HG03139 (cell line): Measurements from ENCODE around the gene SEC23A.
"Not testable (repeated sequence)": the region's sequence is repeated elsewhere in the genome, so short reads cannot be mapped to it uniquely, and the experiment has no call there.

Experiments used
- ATAC-seq: cut with Tn5 transposase; IDR thresholded peaks from one replicate; pipeline ENCODE4 v1.9.1; 2021; ENCODE audit not compliant: unreplicated experiment

The SEC23A gene

DNA sequence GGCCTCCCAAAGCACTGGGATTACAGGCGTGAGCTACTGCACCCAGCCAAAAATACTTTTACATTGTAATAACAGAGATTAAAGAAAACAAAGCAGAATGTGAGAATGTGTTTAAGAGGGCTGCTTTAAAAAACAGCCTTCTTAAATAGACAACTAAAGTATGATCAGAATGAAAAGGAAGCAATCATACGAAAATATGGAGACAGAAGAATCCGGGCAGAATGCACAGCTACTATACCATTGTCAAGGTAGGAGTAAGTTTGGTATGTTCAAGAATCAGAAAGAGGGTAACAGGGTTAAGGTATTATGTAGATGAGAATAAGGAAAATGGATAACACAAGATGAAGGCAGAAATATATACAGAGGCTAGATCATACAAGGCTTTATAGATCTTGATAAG is 8.5 kb downstream of the SEC23A start:
- ATAC-seq = no peak

GRCh38 chr14:39091716-39092115 is 11.3 kb downstream of the SEC23A start:
- ATAC-seq = no peak

DNA sequence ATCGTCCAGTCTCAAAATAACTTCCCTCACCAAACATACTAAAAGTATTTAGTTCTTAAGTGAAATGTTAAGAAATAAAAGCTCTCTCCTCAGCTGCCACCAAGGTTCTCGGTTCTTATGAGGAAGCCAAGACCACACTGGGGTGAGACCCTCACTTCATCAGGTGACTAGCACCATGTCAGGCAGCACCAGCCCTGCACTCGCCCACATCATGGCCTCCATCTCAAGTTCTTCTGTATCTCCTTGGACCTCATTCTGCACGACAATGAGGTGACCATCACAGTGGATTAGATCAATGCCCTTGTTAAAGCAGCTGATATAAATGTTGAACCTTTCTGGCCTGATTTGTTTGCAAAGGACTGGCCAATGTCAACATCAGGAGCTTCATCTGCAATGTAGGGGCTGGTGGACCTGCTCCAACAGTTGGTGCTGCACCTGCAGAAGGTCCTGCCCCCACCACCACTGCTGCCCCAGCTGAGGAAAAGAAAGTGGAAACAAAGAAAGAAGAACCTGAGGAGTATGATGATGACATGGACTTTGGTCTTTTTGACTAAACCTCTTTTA is 12.4 kb downstream of the SEC23A start:
- no peak for ATAC-seq

DNA sequence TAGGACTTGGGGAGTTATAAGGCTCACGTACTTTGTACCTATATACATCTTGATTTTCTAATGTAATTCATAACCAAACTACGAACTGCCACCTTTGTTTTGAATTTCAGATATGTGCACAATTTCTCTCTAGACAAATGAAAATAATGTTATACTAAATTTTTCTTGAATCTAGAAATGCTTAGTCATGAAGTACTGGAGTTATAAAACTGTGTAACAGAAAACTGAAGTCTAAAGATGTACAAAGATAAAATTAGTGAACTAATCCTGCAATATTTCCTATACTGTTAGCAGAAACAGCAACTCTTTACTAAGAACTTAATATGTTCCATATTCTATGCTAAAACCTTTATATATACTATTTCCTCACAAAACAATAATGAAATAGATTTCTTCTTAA is 15.5 kb downstream of the SEC23A start:
- no peak for ATAC-seq

- no peak for ATAC-seq
Measured at GRCh38 chr14:39085933-39086332, 17.1 kb downstream of the SEC23A start.

- ATAC-seq = no peak
Measured at GRCh38 chr14:39083127-39083526, 19.9 kb downstream of the SEC23A start.

GRCh38 chr14:39080886-39081285 is 22.1 kb downstream of the SEC23A start:
- ATAC-seq = no peak

GRCh38 chr14:39071096-39071495 is 31.9 kb downstream of the SEC23A start:
- no peak for ATAC-seq

- no peak for ATAC-seq
Measured at GRCh38 chr14:39069923-39070322, 33.1 kb downstream of the SEC23A start.

- not testable (repeated sequence) for ATAC-seq
Measured at GRCh38 chr14:39069169-39069805, 33.7 kb downstream of the SEC23A start.

DNA sequence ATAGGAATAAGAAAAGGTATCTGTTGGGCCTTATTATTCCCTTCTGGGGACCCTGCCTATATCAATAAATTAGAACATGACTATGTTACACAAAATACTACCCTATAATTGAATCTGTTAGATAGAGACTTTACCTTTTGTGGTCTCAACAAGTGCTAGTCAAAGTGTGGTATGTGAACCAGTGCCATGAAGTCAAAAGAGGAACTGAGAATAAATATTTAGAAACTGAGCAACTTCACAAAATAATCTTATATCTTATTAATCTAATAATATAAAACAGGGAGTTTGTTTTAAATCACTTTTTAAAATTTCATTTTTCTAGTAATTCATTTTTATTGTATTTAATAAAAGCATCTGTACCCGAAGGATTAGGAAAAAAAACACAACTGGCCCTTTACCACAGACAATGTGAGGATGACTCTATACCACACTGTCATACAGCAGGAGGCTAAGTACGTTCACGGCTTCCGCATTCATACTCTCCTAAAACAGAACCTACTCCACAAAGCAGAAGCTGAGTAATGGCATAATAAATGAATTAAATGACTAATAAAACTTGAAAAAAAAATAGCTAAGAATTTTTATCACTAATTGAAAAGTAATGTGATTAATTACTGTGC is 42.1 kb downstream of the SEC23A start:
- ATAC-seq = peak; percentile 99

GRCh38 chr14:39055786-39056474 is 47.1 kb downstream of the SEC23A start:
- ATAC-seq = no peak

- ATAC-seq = not testable (repeated sequence)
Measured at GRCh38 chr14:39052869-39053454, 50.1 kb downstream of the SEC23A start.

DNA sequence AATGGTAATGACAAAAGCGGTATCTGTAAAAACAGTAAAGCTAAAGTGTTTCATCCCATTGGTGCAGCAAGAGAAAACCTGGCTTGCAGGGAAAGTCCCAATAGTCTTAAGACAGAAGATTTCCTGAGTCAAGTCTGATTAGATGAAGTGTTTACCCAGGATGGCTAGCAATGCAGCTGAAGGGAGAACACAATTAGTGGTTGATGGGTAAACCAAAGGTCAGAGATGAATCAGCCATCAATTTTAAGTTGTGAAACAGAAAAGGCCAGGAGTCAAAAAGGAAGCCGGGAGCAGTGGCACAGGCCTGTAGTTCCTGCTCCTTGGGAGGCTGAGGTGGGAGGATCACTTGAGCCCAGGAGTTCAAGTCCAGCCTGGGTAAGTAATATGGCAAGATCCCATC is 52.6 kb downstream of the SEC23A start:
- no peak for ATAC-seq

DNA sequence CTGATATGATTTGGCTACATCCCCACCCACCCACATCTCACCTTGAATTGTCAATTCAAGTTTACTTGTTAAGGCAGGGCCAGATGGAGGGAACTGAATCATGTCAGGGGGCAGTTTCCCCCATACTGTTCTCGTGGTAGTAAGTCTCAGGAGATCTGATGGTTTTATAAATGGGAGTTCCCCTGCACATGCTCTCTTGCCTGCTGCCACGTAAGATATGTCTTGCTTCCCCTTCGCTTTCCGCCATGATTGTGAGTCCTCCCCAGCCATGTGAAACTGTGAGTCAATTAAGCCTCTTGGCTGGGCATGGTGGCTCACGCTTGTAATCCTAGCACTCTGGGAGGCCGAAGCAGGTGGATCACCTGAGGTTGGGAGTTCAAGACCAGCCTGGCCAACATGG is 57.1 kb downstream of the SEC23A start:
- ATAC-seq = not testable (repeated sequence)

DNA sequence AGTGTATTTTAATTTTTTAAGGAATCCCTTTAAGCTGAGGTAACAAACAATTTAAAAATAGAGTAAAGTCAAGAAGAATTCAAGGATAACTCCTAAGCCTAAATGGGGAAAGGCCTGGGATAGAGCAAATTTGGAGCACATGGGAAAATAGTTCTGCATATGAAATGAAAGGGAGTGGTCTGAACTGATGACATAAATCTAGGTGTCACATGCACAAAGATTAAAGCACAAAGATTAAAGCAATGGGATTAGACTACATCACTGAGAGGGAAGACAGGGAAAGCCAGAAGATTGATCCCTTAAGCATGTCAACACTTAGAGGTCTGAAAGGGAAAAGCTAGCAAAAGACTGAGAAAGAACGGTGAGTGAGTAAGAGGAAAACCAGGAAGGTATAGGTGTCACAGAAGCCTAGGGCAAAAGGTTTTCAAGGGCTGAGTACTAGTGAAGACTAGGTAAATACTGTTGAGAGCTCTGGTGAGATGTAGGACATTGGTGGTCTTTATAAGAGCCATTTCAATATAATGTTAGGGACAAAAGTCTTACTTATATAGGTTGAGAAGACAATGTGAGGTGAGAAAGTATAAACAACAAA is 59.6 kb downstream of the SEC23A start:
- ATAC-seq = no peak

DNA sequence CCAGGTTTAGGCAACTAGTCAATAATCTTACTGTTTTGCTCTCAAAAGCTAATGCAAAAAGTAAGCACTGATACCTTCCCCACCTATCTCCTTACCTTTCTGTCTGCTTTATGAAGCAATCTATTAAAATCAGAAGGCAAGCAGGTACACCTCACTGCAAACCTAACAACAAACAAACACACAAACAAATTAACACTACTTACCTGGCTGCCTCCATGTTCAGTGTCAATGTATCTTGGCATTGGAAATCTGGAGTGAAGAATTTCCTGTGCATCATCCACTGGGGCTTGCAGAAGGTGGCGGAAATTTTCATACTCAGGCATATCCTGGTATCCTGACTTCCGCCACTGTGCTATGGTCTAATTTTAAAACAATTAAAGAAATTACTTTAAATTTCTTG is 62.5 kb downstream of the SEC23A start:
- no peak for ATAC-seq

DNA sequence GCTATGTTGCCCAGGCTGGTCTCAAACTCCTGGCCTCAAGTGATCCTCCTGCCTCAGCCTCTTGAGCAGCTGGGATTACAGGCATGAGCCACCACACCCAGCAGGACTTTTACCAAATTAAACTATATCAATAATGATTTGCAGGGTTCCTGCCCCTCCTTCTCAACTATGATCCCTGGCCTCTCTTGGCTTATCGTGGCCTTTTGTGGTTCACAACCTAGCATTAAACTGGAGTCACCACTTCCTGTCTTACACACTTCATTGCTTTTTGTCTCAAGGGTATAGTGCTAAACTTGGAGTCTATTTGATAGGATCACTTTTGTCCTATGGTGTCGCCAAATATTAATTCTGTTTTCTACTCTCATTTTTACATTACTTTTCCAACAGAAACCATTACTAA is 64.5 kb downstream of the SEC23A start:
- no peak for ATAC-seq

GRCh38 chr14:39036760-39037159 is 66.3 kb downstream of the SEC23A start:
- no peak for ATAC-seq

DNA sequence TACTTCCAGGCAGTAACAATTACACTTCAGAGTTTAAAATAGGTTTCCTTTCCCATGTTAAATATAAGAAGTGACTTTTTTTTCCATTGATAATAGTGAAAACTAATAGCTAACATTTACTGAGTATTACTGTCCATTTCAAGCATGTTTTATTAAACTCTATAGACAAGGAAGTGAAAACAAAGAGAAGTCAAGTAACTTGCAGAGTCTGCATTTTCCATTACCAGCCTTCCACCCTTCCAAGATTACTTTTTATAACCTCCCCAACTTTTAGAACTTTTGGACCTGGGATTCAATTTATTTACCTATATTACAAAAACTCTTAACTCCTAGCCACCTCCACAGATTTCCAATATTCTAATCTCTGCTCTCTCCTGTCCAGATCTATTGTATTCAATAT is 67.7 kb downstream of the SEC23A start:
- no peak for ATAC-seq
